GM19351 (cell line): Measurements from ENCODE around the gene NFATC1.
A peak's percentile ranks its signal among the peaks of the same experiment; 100 is the strongest.
"Not testable (repeated sequence)": the region's sequence is repeated elsewhere in the genome, so short reads cannot be mapped to it uniquely, and the experiment has no call there.

Source experiments
- ATAC-seq: cut with Tn5 transposase; IDR thresholded peaks from one replicate; pipeline ENCODE4 v1.9.1; 2021; ENCODE audit warnings: mild to moderate bottlenecking, moderate library complexity; ENCODE audit not compliant: unreplicated experiment

Gene NFATC1

GRCh38 chr18:79374408-79375171 is 21.1 kb upstream of the NFATC1 start:
- peak; percentile 95 for ATAC-seq

- no peak for ATAC-seq
Observed at GRCh38 chr18:79375441-79376154, 20.1 kb upstream of the NFATC1 start.

GRCh38 chr18:79376661-79377060 is 19.1 kb upstream of the NFATC1 start:
- not testable (repeated sequence) for ATAC-seq

GRCh38 chr18:79377187-79377891 is 18.4 kb upstream of the NFATC1 start:
- ATAC-seq = no peak

- peak; percentile 48 for ATAC-seq
Observed at GRCh38 chr18:79378536-79379250, 17.0 kb upstream of the NFATC1 start.

GRCh38 chr18:79379251-79379905 is 16.4 kb upstream of the NFATC1 start:
- ATAC-seq = no peak

GRCh38 chr18:79379931-79380815 is 15.6 kb upstream of the NFATC1 start:
- no peak for ATAC-seq

GRCh38 chr18:79380816-79381806 is 14.6 kb upstream of the NFATC1 start:
- ATAC-seq = peak; percentile 54

- no peak for ATAC-seq
Observed at GRCh38 chr18:79381811-79382311, 13.9 kb upstream of the NFATC1 start.

- no peak for ATAC-seq
Observed at GRCh38 chr18:79382681-79383387, 12.9 kb upstream of the NFATC1 start.

- no peak for ATAC-seq
Observed at GRCh38 chr18:79383388-79384056, 12.2 kb upstream of the NFATC1 start.

- no peak for ATAC-seq
Observed at GRCh38 chr18:79384151-79384807, 11.5 kb upstream of the NFATC1 start.

GRCh38 chr18:79384834-79385233 is 10.9 kb upstream of the NFATC1 start:
- no peak for ATAC-seq

GRCh38 chr18:79385326-79385707 is 10.4 kb upstream of the NFATC1 start:
- no peak for ATAC-seq

GRCh38 chr18:79385708-79386341 is 9.9 kb upstream of the NFATC1 start:
- ATAC-seq = no peak

- ATAC-seq = no peak
Observed at GRCh38 chr18:79386547-79386946, 9.2 kb upstream of the NFATC1 start.
